NCI-H510A treated with DMSO at 0.1 percent for 48 hours (cell line): ENCODE data around the gene GRM4.
A peak's percentile ranks its signal among the peaks of the same experiment; 100 is the strongest.

Experiments used
- DNase-seq: peaks from one replicate; lab custom pipeline; 2025; lab: John Stamatoyannopoulos, UW

The GRM4 gene

GRCh38 chr6:34157236-34157830 is 11.4 kb upstream of the GRM4 start:
- no peak for DNase-seq

- DNase-seq = no peak
Observed at GRCh38 chr6:34155471-34156300, 9.8 kb upstream of the GRM4 start.

GRCh38 chr6:34154668-34155447 is 9.0 kb upstream of the GRM4 start:
- peak; percentile 45 for DNase-seq

DNA sequence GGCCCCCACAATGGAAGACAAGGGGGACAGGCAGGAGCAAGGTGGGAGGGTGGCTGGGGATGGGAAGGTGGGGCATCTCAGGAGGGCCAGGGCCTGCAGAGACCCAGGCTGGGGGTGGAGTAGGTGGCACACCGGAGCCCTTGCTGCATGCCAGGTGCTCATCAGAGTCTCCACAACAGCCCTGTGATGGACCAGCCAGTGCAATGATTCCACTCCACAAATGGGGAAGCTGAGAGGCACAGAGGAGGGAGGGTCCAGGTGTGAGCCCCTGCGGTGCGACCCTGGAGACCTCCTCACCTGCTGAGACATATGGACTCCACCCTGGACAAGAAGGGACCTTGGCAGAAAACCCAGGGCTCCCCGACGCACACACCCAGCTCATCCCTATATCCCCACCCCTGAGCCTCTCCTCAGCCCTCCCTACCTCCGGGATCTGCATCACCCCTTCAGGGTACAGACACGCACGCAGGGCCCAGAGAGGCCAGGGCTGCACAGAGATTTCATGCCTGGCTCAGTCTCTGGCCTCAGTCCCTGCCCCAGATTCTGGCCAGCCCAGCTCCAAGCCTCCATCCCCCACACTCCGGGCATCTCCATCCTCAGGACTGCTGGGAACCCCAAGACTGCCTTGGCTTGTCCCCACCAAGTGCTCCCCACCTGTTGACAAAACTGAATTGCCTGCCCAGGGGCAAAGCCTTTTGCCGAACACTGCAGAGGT is 7.1 kb upstream of the GRM4 start:
- no peak for DNase-seq

GRCh38 chr6:34152042-34152524 is 6.2 kb upstream of the GRM4 start:
- no peak for DNase-seq

- DNase-seq = peak; percentile 70
Observed at GRCh38 chr6:34151321-34152041, 5.6 kb upstream of the GRM4 start.

DNA sequence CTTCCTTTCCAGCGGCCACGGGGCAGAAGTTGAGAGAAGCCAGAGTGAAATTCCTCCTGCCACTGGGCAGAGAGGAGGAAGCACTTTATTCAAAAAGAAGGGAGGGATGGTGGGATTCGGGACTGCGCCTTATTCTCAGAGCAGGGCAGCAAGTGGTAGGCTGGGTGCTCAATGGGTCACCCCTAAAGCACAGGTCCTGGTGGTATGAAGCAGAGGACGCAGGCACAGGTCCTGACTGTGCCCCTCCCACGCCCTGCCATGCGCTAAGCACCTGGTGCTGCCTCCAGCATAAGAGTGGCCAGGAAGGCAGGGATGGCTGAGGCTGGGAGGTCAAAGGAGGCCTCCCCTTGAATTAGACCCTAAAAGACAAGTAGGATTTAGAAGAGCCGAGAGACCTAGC is 4.9 kb upstream of the GRM4 start:
- DNase-seq = no peak

GRCh38 chr6:34149831-34150400 is 4.0 kb upstream of the GRM4 start:
- DNase-seq = no peak

GRCh38 chr6:34149452-34149810 is 3.5 kb upstream of the GRM4 start:
- DNase-seq = no peak

DNA sequence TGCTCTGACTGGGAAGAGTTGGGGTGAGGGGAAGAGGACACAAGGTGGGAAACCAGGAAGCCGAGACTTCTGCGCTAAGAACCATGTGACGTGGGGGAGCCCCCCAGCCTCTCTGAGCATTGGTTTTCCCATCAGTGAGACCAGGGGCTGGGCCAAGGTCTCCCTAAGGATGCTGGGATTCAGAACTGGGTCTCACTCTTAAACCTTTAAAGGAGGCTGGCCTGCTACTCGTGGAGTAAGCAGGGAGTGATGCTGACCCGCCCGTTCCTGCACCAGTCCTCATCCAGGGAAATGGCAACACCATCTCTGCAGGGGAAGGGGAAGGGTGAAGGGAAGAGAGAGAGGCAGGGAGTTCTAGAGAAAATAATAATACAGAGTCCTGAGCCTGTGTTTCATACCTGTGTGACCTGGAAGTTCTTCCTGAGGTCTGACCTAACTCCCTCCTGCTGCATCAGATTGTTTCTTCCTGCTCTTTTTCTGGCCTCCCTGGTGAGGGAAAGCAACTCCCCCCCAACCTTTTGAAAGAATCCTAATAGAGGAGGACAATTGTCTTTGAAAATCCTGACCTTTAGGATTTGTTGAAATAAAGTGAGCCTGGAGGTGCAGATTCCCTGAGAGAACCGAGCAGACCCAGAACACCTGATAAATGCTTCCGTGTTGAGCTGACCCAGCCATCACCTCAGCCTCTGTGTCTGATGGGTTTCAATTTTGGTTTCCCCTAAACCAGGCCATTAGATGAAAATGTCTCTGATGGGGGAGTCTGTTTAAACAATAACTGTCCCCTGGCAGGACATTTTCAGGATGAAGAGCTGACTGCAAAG is 3.0 kb upstream of the GRM4 start:
- no peak for DNase-seq

DNA sequence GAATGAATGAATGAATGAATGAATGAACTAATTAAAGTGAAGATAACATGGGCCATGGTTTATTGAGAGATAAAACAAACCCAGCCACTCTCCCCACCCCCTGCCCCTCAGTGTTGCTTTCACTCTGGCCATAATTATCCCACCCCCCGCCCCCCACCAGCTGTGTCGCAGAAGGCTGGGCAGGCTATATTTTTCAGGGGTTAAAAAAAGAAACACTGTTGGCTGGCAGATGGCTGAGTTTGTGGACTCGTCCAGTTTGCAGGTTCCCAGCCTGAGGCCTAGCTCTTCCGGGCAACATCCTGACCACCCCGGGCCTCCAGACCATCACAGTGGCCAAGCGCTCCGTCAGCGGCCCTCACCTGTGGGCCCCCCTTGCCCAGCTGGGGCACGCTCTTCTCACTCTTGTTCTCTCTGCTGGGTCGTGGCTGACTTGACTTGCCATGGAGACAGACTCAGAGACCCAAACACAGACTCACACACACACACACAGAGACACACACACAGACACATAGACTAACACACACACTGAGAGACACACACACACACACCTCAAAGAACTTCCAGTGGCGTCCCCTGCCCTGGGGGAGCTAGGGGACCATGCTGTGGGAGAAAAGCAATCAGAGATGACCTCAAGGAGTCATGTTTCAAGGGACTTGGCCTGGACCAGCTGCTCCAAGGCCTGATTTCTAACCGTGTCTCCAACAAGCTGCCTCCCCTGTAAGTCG is 2.2 kb upstream of the GRM4 start:
- DNase-seq = peak; percentile 28

DNA sequence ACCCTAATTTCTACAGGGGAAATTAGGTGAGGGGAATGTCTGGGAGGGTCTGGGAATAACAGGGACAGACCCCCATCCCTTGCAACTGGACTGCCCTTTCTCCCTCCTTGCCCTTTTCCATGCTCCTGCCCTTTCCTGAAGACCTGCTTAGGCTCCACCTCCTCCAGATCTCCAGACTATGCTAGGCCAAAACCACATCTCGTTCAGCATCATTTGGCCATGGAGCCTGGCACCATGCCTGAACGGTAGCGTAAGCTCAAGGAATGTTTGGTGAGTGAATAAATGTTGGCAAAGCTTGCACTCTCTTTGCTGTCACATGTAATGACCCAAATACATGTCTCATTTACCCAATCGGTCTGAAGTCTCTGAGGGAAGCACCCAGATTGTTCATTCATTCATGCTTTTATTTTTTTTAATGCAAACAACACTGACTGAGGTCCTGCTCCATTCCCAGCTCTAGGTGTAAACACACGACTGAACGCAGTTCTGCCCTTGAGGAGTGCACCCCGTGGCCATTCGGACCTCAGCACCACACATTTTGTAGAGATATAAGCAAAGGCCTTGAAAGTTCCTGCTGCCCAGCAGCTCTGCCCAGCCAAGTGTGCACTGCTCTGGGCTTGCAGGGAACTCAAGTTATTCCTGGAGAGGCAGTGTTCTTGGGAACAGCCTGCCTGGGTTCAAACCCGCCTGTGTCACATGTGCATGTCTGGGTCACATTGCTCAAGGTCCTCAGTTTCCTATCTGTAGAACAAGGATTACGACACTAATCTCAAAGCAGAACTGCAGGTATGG is 1.1 kb upstream of the GRM4 start:
- no peak for DNase-seq

DNA sequence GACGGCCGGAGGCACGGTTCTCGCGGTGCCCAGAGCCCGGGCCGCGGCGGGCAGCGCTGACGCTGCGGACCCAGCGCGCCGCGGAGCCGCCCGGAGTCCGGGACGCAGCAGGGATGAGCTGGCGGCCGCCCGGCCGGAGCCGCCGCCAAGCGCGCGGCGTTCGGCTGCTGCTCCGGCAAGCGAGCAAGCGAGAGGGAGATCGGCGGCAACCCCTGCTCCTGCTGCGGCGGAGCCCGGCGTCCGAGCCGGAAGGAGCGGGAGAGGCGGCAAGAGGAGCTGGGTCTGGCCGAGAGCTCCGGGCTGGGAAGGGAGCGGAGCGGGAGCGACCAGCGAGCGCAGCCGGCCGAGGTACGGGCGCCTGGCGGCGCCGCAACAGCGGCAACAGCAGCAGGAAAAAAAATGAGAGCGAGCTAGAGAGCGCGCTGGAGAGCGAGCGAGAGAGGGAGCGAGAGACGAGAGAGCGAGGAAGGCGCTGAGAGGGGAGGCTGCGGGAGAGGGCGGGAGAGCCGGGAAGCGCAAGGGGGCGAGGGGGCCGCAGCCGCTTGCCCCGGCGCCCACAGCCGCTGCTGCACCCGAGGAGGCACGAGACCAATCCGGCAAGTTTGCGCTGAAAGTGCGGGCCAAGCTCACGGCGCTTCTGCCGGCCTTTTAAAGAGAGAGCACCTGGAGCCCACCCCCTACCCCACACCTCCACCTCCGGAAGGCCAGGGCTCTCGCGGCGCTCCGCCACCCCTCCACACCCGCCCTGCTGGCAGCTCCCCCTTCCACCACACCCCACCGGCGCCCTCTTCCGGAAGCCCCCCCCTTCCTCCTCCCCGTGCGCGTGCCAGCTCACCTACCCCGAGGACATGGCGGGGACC is 496 bp downstream of the GRM4 start:
- DNase-seq = peak; percentile 83

DNA sequence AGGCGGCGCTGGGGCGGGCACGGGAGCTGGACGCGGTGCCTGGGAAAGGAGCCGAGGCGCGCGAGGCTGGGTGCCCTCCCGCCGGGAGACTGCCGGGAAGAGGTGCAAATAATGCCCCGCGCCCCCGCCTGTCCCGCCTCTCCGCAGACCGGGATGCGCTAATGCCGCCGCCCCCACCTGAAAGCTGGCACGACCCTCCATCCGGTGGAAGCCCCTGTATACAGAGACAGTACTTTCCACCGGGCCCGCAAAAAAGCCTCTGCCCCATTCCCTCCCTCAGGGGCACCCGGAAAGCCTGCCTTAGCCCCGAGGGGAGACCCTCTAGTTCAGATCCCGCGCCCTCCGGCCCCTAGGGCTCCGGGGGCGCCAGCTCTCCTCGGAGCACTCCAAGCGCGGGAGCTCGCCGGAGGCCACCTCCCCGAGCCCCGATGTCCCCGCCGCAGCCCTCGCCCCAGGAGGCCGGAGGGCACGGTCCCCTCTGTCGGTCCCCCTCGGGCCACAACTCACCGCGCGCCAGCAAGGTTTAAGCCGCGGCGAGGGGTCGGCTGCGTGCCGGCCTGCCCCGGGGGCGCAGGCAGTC is 1.2 kb downstream of the GRM4 start:
- DNase-seq = no peak

DNA sequence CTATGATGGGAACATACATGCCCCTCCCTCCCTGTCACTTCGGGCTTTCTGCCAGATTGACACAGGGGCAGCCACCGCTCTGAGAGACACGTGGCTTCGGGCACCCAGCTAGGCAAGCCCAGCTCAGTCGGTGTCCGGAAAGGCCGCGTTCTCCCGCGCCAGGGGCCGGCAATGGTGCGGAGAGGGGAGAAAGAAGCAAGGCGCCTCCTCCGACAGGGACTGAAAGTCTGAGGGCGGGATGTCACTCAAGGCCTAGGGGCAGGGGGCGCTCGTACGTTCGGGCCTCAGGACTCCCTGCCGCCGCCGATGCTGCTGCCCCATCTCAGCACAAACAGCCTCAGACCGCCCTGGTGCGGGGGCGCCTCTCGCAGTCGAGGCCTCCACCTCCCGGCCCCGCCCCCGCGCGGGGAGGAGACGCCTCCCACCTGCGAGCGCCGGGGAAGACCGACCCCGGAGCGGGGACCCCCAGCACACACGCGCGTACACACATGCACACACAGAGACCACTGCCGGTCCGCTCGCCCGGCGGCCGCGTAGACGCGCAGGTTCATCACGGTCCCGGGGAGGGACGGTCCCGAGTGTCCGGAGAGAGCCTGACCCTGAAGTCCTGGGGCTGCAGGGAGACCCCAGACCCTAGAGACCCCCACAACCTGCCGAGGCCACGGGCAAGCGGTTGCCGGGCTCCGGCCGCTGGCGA is 1.9 kb downstream of the GRM4 start:
- DNase-seq = peak; percentile 85

GRCh38 chr6:34143196-34143883 is 2.5 kb downstream of the GRM4 start:
- DNase-seq = no peak
